HG03135 (cell line): ENCODE results near the gene SHE.
"Not testable (repeated sequence)": the region's sequence is repeated elsewhere in the genome, so short reads cannot be mapped to it uniquely, and the experiment has no call there.

Experiments
- ATAC-seq: cut with Tn5 transposase; IDR thresholded peaks from one replicate; pipeline ENCODE4 v1.9.1; 2021; ENCODE audit warnings: mild to moderate bottlenecking, moderate library complexity; ENCODE audit not compliant: unreplicated experiment

The SHE gene

DNA sequence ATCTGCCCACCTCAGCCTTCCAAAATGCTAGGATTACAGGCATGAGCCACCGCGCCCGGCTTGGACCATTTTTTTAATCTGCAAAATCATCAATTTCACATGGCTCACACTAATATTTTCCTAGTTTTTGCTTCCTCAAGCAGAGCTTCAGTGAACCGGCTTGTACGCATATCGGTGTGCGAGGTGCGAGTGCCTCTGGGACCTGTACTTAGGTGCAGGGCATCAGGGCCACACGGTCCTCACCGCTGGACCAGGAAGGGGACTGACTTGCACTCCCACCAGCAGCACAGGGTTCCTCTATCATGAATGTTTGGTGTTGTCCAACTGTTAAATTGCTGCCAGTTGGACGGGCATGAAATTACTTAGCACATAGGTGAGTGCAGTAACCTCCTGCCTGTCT is 15.4 kb upstream of the SHE start:
- no peak for ATAC-seq

DNA sequence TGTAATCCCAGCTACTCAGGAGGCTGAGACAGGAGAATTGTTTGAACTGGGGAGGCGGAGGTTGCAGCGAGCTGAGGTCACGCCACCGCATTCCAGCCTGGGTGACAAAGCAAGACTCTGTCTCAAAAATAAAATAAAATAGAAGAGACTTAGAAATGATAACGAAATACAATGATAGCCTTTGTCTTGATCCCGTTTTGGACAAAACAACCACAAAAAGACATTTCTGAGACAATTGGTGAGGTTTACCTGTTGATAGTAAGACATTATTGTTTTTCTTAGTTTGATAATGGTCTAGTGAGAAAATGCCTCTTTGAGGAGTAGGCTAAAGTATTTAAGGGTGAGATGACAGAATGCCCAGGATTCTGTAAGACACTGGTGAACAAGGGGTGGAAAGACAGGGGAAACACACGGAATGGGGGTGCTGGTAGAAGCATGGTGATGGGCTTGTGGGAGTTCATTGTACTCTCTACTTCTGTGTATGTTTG is 11.9 kb upstream of the SHE start:
- no peak for ATAC-seq

DNA sequence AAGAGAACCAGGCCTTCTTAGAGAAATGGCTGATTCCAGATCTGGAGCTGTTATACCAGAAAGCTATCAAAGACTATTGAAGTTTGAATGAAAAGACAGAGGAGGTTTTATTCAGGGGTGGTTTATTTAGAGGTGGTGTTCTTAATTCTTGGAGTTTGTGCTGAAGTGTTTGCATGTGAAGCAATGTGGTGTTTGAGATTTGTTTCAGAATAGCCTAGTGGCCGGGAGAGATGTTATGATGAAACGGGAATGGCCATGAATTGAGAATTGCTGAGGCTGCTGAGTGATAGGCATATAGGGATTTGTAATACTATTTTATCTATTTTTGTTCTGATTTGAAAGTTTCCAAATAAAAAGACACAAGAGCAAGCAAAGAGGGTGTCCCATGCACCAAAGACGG is 10.5 kb upstream of the SHE start:
- no peak for ATAC-seq

DNA sequence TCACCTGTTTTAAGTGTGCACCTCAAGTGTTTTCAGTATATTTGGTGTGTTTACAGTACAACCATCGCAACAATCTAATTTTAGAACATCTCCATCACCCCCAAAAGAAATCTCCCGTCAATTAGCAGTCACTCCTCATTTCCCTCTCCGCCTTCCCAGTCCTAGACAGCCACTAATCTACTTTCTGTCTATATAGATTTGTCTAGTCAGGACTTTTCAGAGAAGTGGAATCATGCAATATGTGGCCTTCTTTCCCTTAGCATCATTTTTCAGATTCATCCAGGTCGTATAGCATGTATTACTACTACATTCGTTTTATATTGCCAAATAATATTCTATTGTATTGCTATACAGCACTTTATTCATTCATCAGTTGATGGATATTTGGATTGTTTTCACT is 1.7 kb upstream of the SHE start:
- no peak for ATAC-seq

DNA sequence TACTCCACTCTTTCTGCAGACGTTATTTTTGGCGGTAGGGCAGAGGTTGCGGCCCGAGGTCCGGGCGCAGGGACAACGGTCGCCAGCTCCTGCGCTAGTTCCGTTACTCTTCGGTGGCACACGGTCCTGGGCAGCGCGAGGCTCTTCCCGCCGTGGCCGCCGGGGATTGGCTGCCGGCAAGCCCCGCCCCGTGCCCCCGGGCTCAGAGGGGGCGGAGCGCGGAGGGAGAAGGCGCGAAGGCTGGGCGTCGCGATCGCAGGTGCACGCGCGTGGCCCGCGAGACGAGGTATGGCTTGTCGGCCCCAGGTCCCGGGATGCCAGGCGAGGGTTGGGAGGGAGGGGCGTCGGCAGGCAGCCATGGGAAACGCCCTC is 518 bp upstream of the SHE start:
- no peak for ATAC-seq

DNA sequence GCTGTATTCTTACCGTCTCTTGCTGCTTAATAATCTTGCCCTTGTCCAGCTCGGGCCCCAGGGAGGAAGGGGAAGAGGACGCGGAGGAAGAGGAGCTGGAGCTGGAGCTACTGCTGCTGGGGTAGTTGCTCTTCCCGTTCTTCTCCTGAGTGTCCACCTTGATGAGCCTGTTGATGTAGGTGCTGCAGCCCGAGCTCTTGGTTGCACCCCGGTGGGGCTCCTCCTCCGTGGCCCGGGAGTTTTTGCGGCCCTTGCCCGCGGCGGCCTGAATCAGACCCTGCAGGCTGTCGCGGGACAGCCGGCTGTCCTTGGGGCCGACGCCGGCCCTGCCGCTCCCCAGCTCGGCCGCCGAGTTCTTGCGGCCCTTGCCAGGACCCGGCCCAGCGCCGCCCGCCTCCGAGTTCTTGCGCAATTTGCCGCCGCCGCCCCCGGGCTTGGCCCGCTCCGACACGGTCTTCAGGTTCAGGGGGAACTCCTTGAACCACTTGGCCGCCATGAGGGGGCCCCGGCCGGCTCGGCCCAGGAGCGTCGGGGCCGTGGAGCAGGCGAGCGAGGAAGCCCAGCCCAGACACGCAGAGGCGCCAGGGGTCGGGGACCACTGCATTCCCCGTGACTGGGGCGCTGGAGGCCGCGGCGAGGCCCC is 668 bp downstream of the SHE start:
- no peak for ATAC-seq

DNA sequence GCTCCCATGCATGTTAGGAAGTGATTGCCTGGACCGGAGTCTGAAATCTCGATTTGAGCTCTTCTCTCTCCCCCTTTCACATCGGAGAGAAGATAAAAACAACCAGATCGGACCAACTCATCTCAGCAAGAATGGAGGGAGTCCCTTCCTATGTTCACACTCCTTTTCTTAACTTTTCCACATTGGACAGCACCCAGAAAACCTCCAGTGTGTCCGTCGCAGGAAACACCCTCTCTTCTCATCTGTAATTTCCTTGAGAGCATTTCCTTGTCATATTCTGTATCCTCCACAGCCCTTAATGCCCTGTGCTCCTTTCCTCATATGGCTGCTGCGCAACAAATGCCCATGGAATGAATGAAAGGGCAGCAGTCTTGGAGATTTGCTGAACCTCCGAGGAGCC is 1.7 kb downstream of the SHE start:
- no peak for ATAC-seq

DNA sequence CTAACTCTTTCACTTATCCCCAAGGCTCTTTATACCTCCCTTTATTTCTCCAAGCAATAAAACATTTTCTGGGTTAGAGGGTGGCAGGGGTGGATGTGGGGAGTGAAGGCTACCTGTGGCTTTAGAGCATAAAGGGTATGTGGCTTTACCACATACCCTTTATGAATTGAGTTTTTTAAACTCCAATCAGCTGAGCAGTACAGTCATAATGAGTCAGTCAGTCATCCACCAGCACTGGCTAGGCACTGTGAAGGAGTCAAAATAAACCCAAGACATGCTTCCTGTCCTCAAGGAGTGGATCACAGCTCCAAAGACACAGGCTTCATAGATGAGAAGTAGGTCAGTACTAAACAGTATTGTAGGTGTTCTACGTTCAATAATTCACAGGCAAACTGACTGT is 2.8 kb downstream of the SHE start:
- ATAC-seq = no peak

DNA sequence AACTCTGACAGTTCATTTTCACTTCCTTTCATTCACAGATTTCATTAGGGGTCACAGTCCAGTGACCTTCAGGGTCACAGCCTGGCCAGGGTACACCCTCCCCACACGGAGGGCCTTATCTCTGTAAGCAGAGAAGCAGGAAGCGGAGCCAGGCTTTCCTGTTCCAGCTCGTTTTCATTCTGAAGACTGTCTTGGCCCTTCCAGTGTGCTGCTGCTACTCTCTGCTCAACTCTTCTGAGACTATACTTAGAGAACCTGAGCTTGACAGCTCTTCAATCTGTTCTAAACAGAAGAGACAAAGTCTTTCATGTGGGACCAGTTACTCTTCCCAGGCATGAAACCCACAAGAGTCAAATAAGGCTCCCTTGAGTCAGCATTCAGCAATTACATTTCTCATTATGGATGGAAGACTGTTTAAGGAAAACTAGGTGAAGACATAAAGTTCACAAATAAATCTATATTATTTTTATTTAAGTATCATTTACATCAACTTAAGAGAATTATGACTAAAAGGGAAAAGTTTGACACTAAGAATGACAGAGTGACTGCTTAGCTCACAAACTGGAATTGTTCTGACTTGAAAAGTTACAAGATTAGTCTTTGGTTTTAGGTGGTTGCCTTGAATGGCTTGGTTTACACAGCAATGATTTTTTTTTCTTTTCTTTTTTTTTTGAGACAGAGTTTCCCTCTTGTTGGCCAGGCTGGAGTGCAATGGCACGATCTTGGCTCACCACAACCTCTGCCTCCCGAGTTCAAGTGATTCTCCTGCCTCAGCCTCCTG is 5.0 kb downstream of the SHE start:
- no peak for ATAC-seq

DNA sequence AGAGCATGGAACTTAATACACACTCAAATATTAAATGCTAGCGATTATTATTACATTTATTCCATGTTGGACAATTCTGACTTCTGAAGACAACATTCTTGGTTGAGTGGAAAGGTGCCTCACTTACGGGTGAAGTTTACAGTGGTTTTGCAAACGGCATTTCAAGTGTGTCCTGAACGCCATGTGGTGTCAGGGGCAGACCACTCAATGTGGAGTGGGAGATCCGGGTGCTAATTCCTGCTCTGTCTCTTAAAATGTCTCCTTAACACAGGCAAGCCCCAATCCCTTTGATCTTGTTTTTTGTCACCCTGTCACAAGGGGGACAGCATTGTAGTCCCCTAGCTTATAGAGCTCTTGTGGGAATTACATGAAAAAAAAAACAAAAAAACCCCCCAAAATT is 5.8 kb downstream of the SHE start:
- ATAC-seq = no peak

DNA sequence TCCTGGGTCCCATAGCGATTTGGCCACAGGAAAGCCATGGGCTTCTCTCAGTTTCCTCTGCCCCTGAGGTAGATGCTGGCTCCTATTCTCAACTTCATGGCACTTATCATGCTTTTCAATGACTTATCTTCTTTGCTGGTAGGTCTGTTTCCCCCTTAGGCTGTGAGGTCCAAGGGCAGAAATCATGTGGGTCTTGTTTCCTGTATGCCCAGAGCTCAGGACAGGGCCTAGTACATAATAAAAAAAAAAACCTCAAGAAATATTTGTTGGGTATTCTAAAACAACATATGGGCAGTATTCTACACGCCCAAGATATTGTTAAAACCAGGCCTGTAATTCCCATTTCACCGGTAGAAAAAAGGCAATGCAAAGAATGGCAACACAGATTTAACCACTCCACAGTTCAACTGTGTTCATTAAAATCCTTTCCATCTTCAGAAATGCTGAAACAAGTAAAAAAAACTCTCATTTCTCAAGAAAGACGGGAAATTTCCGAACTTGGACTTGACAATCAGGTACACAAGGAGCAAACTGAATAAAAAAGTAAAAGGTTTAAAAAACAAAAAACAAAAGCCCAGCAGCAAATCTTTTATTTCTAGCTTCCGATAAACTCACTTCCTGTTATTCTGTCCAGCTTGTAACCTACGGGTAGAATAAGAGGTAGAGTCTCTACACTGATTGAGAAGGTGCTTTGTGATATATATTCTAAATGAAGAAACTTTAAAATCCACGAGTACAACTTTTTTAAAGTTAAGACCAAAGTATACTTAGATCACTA is 6.5 kb downstream of the SHE start:
- ATAC-seq = no peak

DNA sequence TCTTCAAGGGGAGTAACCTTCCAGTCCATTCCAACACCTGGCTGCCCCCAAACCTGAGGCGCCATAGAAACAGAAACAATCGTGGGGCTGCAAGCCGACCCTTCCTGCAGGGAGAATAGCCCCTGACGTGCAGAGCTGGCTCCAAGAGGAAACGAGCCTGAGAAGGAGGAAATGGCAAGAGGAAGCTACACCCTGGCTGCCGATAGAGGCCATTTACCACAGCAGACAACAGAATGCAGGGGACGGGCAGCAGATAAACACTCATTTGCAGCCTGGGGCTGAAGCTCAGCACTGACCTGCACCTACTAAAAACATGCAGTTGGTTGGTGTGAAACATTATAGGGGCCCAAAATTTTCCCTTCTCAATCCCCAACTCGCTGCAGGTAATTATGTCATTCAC is 8.9 kb downstream of the SHE start:
- ATAC-seq = no peak

DNA sequence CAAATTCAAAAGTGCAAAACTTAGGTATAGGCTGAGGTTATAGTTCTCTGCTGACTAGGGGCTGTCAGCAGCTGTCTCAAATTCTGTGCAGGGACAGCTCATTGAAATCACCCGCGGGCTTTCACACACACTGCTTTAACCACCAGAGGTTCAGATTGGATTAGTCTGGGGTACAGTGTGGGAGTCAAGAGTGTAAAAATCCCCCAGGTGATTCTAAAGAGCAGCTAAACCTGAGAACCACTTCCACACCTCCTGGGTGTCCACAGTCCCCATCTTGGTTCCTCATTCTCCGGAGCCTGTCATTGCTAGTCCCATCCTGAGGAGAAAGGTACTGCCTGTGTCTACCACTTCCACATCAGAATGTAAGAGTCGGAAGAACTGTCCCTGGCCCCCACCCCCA is 10.1 kb downstream of the SHE start:
- no peak for ATAC-seq

DNA sequence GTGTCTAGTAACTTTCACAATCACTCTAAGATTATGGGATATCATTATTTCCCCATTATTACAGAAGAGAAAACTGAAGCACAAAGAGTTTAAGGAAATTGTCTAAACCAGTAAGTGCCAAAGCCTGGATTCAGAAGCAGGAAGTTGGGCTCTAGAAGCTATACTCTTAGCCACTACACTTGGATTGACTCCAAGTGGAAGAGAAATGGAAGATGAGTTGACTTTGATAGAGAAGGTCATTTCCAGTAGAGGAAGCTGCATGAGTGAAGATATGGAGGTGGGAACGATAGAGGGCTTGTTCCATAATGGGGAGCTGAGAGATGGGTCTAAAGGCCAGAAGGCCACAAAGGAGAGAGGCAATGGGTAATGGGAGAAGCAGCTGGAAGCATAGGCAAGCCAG is 11.9 kb downstream of the SHE start:
- ATAC-seq = no peak

DNA sequence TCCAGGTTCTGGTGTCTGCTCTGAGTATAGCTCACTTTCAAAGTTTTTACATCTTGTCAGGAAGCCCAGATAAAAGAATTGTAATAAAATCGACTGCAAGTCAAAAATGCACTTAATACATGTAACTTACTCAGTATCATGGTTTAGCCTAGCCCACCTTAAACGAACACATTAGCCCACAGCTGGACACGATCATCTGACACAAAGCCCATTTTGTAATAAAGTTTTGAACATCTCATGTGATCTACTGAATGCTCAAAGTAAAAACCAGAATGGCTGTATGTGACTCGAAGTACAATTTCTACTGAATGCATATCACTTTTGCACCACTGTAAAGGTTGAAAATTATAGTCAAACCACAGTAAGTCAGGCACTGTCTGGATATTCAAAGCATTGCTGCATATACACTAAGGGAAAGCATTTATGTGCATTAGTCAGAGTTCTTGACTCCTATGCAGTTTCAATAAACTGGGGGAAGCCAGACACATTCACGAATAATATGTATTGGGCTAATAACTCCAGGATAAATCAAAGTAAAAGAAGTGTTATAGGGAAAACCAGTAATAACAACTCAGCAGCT is 12.4 kb downstream of the SHE start:
- ATAC-seq = no peak

DNA sequence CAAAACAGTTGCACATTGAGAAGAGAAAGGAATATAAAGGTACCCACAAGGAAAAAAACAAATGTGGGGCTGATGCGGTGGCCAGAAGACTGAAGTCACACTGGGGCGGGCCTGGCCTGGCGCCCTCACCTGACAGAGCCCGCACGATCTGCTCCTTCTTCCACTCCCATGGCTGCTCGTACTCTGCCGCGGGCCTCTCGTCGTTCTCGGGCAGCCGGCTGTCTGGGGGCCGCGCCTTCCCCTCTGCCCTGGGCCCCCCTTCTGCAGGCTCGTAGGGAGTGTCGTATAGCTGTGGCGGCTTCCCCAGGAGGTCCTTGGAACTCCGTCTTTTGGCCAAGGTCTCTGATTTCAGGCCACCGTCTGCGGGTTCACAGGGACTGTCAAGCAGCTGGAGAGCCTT is 13.3 kb downstream of the SHE start:
- no peak for ATAC-seq

DNA sequence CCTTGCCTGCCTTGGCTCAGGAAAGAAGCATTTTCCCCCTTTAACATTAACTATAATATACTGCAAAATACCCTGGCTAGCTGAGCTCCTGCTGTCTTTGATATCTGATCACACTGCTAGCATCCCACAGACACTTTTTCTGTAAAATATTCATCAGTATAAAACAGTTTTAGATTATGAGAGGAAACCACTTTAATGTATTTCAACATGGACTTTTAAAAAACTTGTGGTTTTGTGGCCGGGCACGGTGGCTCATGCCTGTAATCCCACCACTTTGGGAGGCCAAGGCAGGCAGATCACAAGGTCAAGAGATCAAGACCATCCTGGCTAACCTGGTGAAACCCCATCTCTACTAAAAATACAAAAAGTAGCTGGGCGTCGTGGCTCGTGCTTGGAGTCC is 15.5 kb downstream of the SHE start:
- not testable (repeated sequence) for ATAC-seq

DNA sequence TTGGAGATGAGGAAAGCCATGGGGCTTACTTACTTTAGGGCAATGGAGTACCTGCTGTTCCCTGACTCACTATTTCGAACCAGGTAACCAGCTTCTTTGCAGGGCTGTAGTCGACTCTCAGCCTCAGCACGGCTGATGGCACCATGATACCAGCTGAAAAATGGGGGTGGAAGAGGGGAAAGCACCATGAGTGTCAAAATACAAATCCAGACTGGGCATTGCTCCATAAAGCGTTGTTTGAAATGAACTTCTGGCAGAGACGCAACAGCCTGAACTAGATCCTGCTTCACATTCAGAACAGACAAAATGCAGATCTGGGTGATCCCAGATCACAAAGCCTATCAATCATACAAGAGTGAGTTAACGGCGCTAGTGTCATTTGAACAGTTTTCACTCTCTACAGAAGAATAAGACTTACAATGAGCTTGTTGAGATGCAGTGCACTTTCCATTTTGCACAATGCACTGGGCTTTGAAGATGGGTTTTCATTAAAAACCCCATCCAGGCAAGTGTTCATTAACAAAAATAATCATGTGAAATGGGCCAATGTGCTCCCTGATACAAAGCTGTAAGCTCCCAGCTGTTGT is 16.2 kb downstream of the SHE start:
- no peak for ATAC-seq

DNA sequence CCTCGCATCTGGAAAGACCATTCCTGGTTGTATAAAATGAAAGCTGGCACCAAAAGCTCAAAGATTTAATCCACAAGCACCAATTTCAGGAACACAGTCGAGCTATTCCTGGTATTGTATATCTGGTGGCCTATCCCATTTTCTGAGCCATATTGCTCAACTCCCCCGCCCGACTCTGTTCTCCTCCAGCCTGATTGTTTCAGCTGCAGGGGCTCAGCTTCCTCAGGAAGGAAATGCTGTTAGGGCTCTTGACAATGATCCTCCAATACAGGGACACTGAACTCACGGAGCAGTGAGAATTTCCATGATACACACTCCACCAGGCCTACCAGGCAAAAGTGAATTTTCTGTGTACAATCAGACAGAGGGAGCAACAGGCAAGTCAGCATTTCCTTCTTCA is 17.1 kb downstream of the SHE start:
- ATAC-seq = no peak

DNA sequence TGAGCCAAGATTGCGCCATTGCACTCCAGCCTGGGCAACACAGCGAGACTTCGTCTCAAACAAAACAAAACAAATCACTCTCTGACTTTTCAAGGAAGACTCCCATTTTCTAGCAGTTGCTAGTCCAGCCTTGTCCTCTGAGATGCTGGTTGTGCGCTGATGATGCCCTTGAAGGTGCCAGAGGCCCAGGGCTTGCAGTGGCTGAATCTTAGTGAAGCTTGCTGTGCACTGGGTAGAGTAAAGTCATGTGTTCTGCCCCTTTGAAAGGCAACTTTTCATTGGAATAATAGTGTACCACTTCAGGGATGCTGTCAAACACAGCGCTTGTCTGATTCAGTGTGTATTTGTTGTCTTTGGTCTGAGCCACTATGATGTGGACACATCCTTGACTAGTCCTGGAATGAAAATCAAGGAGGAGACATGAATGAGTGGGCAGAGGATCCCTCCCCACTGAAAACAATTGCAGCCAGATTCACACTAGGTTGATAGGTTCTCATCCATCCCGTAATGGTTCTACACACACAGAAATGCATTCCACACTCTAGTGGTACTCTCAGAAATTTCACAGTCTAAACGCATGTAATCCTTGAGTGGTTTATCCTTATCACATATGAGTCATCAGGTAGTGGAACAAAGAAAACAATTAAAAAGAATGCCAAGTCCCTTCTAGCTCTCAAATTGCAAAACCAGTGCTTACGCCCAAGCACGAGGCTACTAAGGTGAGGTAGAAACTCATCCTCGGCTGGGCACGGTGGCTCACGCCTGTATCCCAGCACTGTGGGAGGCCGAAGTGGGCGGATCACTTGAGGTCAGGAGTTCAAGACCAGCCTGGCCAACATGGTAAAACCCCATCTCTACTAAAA is 18.0 kb downstream of the SHE start:
- no peak for ATAC-seq
